Calu3 (cell line): ENCODE measurements around the gene SLC11A1. TPM values are rescaled to one million over a fixed set of nuclear protein-coding genes. Genes with fewer than 3 reads are reported as not detected.

Source experiments
- BruUV-seq: library from RNA; stranded (reverse); fragments of 400-500 nt; replicated peaks from 2 replicates; lab custom pipeline; 2021; lab: Mats Ljungman, UMichigan
- CTCF ChIA-PET: fragments of 300-600 bp; sonication (Branson Sonifier 250); formaldehyde crosslinking; loops from one replicate; lab custom pipeline; 2022; ENCODE audit warnings: antibody characterized with exemption; lab: Charles Lee
- DNase-seq: peaks from one replicate; pipeline ENCODE4 v3.0.0; 2022
- H3K27ac Mint-ChIP-seq: one replicate; pipeline ENCODE4 v1.8.0; 2022; ENCODE audit warnings: mixed read lengths; ENCODE audit not compliant: unreplicated experiment
- H3K27me3 Mint-ChIP-seq: one replicate; pipeline ENCODE4 v1.8.0; 2022; ENCODE audit warnings: mixed read lengths; ENCODE audit not compliant: unreplicated experiment
- H3K36me3 Mint-ChIP-seq: one replicate; pipeline ENCODE4 v1.8.0; 2022; ENCODE audit warnings: mild to moderate bottlenecking, moderate library complexity, mixed read lengths; ENCODE audit not compliant: insufficient read depth, unreplicated experiment
- H3K4me1 Mint-ChIP-seq: one replicate; pipeline ENCODE4 v1.8.0; 2022; ENCODE audit warnings: mild to moderate bottlenecking, low read depth, mixed read lengths; ENCODE audit not compliant: unreplicated experiment
- H3K4me3 Mint-ChIP-seq: one replicate; pipeline ENCODE4 v1.8.0; 2022; ENCODE audit warnings: mild to moderate bottlenecking, low read depth, moderate library complexity, mixed read lengths; ENCODE audit not compliant: unreplicated experiment
- H3K9me3 Mint-ChIP-seq: one replicate; pipeline ENCODE4 v1.8.0; 2022; ENCODE audit warnings: low read depth, mixed read lengths; ENCODE audit not compliant: unreplicated experiment
- CTCF ChIP-seq: fragments of 200-600 bp; IDR thresholded peaks from one replicate; pipeline ENCODE4 v1.8.0; 2022; ENCODE audit warnings: antibody characterized with exemption; ENCODE audit not compliant: unreplicated experiment
- intact Hi-C: fragments of 100-400 bp; cut with micrococcal nuclease; formaldehyde crosslinking; loops from one replicate; pipeline ENCODE4 v1.10.0; 2022; ENCODE audit not compliant: unreplicated experiment
- total RNA-seq: library from RNA; stranded (reverse); gene quantifications from 2 replicates; pipeline ENCODE4 v1.2.3, GENCODE V29; 2022

The SLC11A1 gene
- total RNA-seq, 1 experiment from 2014 or later = not detected

- intact Hi-C loops = no loop called here
- Mint-ChIP-seq H3K4me3 (no peak overlapping the region), H3K36me3 (no peaks in the 10 kb centered on the region), H3K27ac (no peak overlapping the region), H3K9me3 (no peaks in the 10 kb centered on the region), H3K4me1 (no peaks in the 10 kb centered on the region), H3K27me3 (no peaks in the 10 kb centered on the region)
- no peak for TF ChIP-seq CTCF
- CTCF ChIA-PET = interaction anchor here (0.6 kb wide), 1 partner anchor 184 kb away, joined by 4 read pairs; no protein-coding TSS in a partner anchor
- DNase-seq = no peak
- no TSS peak for BruUV-seq
These were observed 46.9 kb downstream of the SLC11A1 start for GRCh38 chr2:218428846-218429558.

GRCh38 chr2:218429911-218430692, 48.0 kb downstream of the SLC11A1 start:
- CTCF ChIA-PET = no interaction called here
- DNase-seq = no peak
- Mint-ChIP-seq H3K27me3 (no peaks in the 10 kb centered on the region), H3K36me3 (no peaks in the 10 kb centered on the region), H3K9me3 (no peaks in the 10 kb centered on the region), H3K4me3 (no peak overlapping the region), H3K4me1 (no peaks in the 10 kb centered on the region), H3K27ac (no peak overlapping the region)
- no peak for TF ChIP-seq CTCF
- no TSS peak for BruUV-seq
- intact Hi-C loops = no loop called here

GRCh38 chr2:218430721-218431120, 48.6 kb downstream of the SLC11A1 start:
- CTCF ChIA-PET = interaction anchor here (1.0 kb wide), 1 partner anchor 200 kb away, joined by 3 read pairs; no protein-coding TSS in a partner anchor
- H3K27ac Mint-ChIP-seq = no peak overlapping the region
- intact Hi-C loops = no loop called here
- no TSS peak for BruUV-seq
- no peak overlapping the region for H3K4me3 Mint-ChIP-seq
- no peaks in the 10 kb centered on the region for H3K9me3 Mint-ChIP-seq
- no peak for DNase-seq
- no peak for TF ChIP-seq CTCF
- H3K27me3 Mint-ChIP-seq = no peaks in the 10 kb centered on the region
- H3K4me1 Mint-ChIP-seq = no peaks in the 10 kb centered on the region
- no peaks in the 10 kb centered on the region for H3K36me3 Mint-ChIP-seq

- no peak for DNase-seq
- no TSS peak for BruUV-seq
- intact Hi-C loops = no loop called here
- Mint-ChIP-seq H3K36me3 (no peaks in the 10 kb centered on the region), H3K9me3 (no peaks in the 10 kb centered on the region), H3K27me3 (no peaks in the 10 kb centered on the region), H3K27ac (no peak overlapping the region), H3K4me1 (no peaks in the 10 kb centered on the region), H3K4me3 (no peak overlapping the region)
- CTCF ChIA-PET = interaction anchor here (0.6 kb wide), 1 partner anchor 117 kb away, joined by 3 read pairs; no protein-coding TSS in a partner anchor
- TF ChIP-seq CTCF = no peak
These were observed 49.8 kb downstream of the SLC11A1 start for GRCh38 chr2:218431878-218432277.
